Measurements from ENCODE around the gene HSPA1B.
"Not testable (repeated sequence)": the region's sequence is repeated elsewhere in the genome, so short reads cannot be mapped to it uniquely, and the experiment has no call there.

Gene HSPA1B

DNA sequence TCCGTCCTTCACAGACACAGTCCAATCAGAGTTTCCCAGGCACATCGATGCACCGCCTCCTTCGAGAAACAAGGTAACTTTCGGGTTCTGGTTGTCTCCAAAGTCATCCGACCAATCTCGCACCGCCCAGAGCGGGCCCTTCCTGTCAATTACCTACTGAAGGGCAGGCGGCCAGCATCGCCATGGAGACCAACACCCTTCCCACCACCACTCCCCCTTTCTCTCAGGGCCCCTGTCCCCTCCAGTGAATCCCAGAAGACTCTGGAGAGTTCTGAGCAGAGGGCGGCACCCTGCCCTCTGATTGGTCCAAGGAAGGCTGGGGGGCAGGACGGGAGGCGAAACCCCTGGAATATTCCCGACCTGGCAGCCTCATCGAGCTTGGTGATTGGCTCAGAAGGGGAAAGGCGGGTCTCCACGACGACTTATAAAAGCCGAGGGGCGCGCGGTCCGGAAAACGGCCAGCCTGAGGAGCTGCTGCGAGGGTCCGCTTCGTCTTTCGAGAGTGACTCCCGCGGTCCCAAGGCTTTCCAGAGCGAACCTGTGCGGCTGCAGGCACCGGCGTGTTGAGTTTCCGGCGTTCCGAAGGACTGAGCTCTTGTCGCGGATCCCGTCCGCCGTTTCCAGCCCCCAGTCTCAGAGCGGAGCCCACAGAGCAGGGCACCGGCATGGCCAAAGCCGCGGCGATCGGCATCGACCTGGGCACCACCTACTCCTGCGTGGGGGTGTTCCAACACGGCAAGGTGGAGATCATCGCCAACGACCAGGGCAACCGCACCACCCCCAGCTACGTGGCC lies at the start of gene HSPA1B:
Gene HSPA1B (plus strand): TSS at position 453 of the 794 bp plus-strand sequence. CDS start 213 bp downstream, at position 666.
- DNase-seq, result peak; percentile 95 to 98
- Mint-ChIP-seq H3K27me3 (no peaks in the 10 kb centered on the region), H3K27ac (peak within 1 kb of the TSS; percentile 97), H3K9me3 (no peaks in the 10 kb centered on the region), H3K4me3 (peak within 1 kb of the TSS; percentile 89 to 90), H3K4me1 (peaks cover 50% of the 10 kb centered on the region)
- ATAC-seq, result peak; percentile 89

DNA sequence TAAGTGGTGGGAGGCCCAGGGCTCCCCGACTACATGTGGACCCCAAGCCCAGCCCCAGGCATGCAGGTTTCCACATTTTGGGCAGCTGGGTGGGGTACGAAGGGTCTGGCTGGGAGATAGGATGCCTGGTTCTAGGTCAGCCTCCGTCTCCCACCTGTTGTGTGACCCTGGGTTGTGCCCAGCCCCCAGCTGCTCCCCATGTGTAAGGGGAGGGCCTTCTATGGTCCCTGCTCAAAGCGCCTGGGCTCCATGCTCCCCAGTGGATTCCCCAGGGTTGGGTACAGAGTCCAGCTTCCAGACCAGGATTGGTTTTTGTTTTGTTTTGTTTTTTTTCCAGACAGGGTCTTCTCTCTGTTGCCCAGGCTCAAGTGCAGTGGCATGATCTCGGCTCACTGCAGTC lies 49.3 kb upstream of the HSPA1B start:
- no peak overlapping the region for H3K4me3 Mint-ChIP-seq
- DNase-seq (no peak), ATAC-seq (no peak)
- H3K27me3 Mint-ChIP-seq, result peaks cover 8% of the 10 kb centered on the region
- H3K9me3 Mint-ChIP-seq, result no peaks in the 10 kb centered on the region
- peak overlapping the region in 1 of 2 donors; percentile 34 for H3K27ac Mint-ChIP-seq
- H3K4me1 Mint-ChIP-seq, result peaks cover 46% of the 10 kb centered on the region

DNA sequence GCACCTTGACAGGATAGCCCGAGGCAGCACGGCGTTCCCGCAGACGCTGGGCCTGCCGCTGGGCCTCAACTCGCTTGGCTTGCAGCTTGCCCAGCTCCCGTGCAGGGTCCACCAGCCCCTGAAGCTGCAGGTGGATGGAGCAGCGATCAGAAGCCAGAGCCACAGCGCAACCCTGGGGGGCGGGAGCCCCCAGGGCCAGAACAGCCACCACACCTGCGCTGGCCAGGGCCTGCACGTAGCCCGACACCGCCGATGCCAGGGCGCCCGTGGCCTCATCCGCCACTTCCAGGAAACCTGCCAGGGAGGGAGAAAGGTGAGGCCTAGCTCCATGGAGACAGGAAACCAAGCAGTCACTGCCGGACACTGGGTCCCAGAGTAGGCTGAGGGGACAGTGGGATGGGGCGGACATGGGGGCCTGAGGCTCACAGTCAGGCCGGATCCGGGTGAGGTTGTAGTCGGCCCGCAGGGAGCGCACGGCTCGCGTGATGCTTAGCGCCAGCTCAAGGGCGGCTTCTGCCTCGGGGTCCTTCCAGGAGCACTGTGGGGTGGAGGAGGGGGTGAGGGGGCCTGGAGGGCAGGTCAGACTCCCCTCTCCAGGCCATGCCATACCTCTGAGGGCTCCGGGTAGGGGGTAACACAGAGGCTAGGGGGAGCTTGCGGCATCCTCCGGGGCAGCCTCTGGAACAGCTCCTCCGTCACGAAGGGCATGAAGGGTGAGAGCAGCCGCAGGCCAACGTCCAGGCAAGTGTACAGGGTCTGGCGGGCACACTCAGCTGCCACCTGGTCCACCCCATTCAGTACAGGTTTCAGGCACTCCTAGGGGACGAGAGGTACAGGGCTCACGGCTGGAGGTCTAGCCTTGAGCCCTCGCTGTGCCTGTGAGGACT lies 48.3 kb upstream of the HSPA1B start:
- H3K27ac Mint-ChIP-seq, result peak overlapping the region in 1 of 2 donors; percentile 34
- ATAC-seq (no peak), DNase-seq (no peak)
- H3K27me3 Mint-ChIP-seq, result peaks cover 8% of the 10 kb centered on the region
- peaks cover 35% of the 10 kb centered on the region for H3K4me1 Mint-ChIP-seq
- no peaks in the 10 kb centered on the region for H3K9me3 Mint-ChIP-seq
- H3K4me3 Mint-ChIP-seq, result no peak overlapping the region

DNA sequence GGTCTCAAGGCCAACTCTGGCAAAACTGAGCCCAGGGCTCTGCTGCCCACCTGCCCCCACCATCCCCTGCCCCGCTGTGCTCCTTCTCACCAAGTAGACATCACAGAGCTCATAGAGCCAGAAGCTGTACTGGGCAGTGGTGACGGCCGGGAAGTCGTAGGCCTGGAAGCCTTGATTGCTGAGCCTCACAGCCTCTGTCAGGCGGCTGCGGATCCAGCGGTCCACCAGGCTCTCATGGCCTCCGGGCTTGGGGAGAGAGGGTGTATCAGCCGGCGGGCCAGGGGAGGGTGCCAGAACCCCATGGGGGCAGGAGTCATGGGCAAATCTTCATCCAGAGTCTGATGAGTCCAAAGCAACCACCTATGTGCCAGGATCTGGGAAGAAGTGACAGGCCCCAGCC lies 47.6 kb upstream of the HSPA1B start:
- peak overlapping the region in 1 of 2 donors; percentile 34 for H3K27ac Mint-ChIP-seq
- H3K9me3 Mint-ChIP-seq, result no peaks in the 10 kb centered on the region
- no peak overlapping the region for H3K4me3 Mint-ChIP-seq
- no peak for DNase-seq
- ATAC-seq, result no peak
- H3K4me1 Mint-ChIP-seq, result peaks cover 31% of the 10 kb centered on the region
- peaks cover 8% of the 10 kb centered on the region for H3K27me3 Mint-ChIP-seq

DNA sequence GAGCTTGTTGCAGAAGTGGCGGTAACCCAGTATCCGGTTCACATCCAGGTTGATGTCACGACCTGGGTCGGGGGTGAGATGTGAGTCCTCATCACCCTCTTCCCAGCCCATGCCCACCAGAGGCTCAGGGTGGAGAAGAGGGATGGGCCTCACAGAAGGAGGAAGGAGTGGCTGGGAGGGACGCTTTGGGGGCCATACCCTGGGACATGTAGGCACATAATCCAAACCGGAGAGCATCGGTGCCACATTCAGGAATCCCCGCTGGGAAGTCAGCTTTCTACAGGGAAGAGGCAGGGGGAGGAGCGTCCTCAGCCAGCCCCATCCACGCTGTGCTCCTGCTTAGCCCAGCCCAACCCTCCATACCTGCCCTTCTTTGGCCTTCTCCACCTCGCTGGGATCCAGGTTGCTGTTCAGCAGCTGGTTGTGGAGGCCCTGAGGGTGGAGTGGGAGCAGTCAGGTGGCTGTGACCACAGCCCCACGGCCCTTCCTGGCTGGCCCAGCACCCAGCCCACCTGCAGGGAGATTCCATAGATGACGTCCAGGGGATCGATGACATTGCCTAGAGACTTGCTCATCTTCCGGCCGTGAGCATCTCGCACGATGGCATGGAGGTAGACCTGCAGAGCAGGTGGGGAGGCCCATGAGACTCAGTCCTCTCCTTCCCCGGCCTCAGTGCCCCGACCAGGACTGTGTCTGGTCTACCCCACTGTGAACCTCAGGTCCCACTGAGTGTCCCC lies 46.9 kb upstream of the HSPA1B start:
- DNase-seq, result no peak
- Mint-ChIP-seq H3K4me3 (no peak overlapping the region), H3K9me3 (no peaks in the 10 kb centered on the region), H3K27ac (no peak overlapping the region), H3K27me3 (peaks cover 2% of the 10 kb centered on the region), H3K4me1 (peaks cover 24% of the 10 kb centered on the region)
- no peak for ATAC-seq

DNA sequence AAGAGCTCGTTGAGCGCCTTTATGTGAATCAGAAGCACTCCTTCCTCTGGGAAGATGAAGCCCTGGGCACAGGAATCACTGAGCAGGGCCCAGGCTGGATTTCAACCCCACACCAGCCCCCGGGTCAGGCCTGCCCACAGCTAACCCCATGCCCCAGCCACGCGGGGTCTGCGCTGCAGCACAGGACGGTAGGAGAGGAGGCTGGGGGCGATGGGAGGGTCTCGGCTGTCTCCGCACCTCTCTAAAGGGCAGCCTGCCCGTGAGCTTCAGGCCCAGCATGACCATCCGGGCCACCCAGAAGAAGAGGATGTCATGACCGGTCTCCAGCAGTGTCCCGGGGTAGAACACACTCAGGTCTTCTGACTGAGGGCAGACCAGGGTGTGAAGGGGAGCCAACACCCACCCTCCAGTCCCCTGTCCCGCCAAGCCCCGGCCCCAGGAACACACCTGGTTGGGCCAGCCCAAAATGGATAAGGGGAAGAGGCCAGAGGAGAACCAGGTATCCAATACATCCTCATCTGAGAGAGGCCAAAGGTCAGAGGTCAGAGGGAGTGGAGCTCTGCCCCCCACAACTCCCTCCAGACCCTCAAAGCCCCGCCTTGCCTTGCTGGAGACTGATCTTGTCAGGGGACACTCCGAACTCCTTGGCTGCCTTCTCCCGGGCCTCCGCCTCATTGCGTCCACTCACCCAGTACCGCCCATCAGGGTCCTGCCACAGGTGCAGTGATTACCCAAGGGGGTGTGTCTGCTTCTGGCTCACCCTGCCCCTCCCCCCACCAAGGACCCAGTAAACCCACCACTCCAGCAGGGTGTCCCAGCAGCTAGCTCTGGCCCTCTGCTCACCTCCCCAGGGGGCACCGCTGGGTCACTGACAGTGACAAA lies 46.1 kb upstream of the HSPA1B start:
- Mint-ChIP-seq H3K4me1 (peaks cover 16% of the 10 kb centered on the region), H3K9me3 (no peaks in the 10 kb centered on the region), H3K27me3 (no peaks in the 10 kb centered on the region), H3K27ac (no peak overlapping the region), H3K4me3 (no peak overlapping the region)
- ATAC-seq, result no peak
- no peak for DNase-seq

DNA sequence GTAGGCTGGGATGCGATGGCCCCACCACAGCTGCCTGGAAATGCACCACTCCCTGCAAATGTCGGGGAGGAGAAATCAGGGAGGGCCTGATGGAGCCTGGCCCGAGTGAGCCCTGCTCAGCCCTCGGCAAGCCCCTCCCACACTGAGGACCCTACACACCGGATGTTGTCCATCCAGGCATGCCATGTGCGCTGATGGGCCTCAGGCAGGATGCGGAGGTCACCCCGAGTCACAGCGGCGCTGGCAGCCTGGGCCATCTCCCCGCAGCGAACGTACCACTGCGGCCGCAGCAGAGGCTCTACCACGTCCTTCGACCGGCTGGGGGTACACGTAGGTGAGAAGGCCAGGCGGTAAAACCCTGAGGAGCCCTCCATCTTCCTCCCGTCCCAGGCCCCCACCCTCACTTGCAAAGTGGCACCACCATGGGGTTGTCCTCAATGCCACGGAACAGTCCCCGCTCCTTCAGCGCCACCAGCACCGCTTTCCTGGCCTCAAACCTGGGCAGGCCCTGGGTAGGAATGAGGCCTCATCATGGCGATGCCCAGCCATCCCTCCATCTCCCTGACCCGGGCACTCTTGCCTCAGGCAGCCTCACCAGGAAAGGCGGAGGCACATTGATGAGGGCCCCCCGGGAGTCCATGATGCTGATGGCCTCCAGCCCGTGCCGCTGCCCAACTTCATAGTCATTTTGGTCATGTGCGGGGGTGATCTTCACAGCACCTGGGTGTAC lies 45.2 kb upstream of the HSPA1B start:
- Mint-ChIP-seq H3K4me1 (peaks cover 8% of the 10 kb centered on the region), H3K27ac (peak overlapping the region in 1 of 2 donors; percentile 48), H3K9me3 (no peaks in the 10 kb centered on the region), H3K27me3 (no peaks in the 10 kb centered on the region), H3K4me3 (no peak overlapping the region)
- ATAC-seq (no peak), DNase-seq (no peak)

DNA sequence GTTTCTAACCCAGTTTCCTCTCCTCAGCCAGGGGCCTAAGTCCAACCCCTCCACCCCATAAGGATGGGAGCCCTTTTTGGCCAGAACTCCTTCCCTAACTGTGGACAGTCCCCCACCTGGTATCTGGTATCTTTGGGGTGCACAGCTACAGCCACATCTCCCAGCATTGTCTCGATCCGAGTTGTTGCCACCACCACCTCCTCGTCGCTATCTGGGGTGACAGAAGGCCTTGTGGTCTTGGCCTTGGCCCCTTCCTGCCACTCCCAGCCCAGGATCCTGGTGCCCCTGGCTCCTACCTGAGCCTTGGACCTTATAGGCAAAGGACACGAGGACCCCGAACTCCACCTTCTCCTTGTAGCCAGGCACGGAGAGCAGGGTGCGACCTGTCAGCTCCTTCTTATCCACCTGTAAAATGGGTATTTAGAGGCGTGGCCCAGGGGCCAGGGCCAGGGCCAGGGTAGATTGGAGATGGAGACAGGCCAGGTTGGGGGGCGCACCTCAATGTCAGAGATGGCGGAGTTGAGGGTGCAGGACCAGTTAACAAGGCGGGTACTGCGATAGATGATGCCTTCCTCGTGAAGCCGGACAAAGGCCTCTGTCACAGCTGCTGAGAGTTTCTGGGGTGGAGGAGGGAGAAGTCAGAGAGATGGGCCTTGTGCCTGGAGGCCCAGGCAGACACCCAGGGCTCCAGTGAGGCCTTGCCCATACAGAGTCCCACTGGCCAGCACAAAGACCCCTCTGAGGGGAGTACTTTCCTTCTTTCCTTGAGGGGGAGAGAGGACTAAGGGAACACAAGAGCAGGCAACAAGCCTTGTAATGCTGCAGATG lies 43.2 kb upstream of the HSPA1B start:
- DNase-seq (no peak), ATAC-seq (no peak)
- no peak overlapping the region for H3K27ac Mint-ChIP-seq
- H3K27me3 Mint-ChIP-seq, result no peaks in the 10 kb centered on the region
- no peak overlapping the region for H3K4me3 Mint-ChIP-seq
- no peaks in the 10 kb centered on the region for H3K4me1 Mint-ChIP-seq
- H3K9me3 Mint-ChIP-seq, result no peaks in the 10 kb centered on the region

DNA sequence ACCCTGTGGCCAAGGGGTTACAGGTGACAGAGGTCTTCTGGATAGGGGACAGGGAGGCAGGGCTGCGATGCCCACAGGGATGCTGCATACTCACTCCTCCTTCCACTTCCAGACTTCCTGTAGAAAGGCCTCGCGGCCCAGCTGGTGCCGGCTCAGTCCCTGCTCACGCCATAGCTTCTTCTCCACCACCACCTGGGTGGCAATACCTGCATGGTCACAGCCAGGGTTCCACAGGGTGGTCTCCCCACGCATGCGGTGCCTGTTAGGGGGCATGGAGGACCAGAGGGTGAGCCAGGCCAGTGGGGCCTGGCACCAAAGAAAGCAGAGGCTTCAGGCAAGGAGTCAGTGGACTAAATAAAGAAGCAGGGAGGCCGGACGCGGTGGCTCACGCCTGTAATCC lies 42.1 kb upstream of the HSPA1B start:
- Mint-ChIP-seq H3K27ac (no peak overlapping the region), H3K4me1 (no peaks in the 10 kb centered on the region), H3K9me3 (no peaks in the 10 kb centered on the region), H3K27me3 (no peaks in the 10 kb centered on the region), H3K4me3 (no peak overlapping the region)
- no peak for ATAC-seq
- no peak for DNase-seq

DNA sequence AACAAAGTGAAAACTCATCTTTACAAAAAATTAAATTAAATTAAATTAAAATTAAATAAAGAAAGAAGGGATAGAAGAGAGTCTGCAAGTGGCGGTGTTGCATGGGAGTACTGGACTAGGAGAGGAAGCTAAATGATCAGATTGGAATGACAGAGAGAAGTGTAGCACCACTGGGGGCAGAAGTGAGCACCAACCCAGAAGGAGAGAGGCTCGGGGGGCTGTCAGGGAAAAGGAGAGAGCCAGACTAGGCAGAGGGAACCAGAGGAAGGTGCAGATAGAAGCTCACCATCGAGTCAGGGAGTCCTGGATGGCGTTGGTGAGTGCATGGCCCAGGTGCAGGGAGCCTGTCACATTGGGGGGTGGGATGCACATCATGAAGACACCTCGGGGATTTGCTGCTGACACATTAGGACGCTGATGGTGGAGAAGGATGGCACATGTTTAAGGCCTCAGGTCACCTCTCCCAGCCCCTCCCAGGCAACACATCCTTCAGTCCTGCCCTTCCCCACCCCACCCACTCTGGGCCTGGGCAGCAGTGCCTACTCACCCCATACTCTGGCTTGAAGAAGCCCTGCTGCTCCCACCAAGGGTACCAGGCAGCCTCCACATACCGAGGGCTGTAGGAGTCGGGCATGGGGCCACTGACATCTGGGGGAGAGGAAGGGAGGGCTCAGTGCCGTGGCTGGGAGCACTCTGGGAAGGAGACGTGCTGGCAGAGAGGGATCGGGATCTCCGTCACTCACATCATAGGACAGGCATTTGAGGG lies 36.0 kb upstream of the HSPA1B start:
- Mint-ChIP-seq H3K27ac (peak overlapping the region in 1 of 2 donors; percentile 23), H3K4me3 (no peak overlapping the region), H3K9me3 (no peaks in the 10 kb centered on the region), H3K4me1 (peaks cover 35% of the 10 kb centered on the region), H3K27me3 (no peaks in the 10 kb centered on the region)
- no peak for ATAC-seq
- DNase-seq, result no peak

DNA sequence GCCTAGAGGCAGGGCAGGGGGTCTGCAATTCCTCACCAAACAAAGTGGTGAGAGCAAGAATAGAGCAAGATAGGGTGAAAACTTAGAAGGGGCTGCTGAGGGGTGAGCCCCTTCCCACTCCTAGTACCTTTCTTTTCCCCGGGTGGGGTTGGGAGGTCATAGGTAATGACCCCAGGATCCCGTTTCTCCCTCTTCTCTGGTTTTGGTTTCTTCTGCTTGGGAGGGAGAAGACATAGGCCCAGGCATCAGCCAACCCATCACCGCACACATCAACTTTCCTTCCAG lies 35.5 kb upstream of the HSPA1B start:
- no peak for DNase-seq
- Mint-ChIP-seq H3K9me3 (no peaks in the 10 kb centered on the region), H3K27ac (no peak overlapping the region)

DNA sequence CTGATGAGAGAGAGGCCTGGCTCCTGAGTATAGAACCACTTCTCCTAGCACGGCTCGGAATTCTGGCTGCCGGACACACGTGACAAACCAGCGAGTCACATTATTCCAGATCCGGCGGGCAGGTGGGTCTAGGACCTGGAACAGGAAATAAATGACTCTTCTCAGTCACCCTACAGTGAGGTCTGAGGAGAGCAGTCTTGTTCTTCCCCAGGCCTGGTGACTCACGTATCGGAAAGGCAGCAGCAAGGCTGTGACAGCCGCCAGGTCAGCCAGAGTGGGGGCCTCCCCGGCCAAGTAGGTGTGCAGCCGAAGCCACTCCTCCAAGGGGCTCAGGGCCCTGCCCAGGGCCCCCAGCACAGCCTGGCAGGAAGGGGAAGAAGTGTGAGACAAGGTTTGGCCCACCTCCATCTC lies 34.8 kb upstream of the HSPA1B start:
- peak overlapping the region; percentile 48 to 93 for H3K4me3 Mint-ChIP-seq
- H3K9me3 Mint-ChIP-seq, result no peaks in the 10 kb centered on the region
- DNase-seq (no peak), ATAC-seq (no peak)
- H3K4me1 Mint-ChIP-seq, result peaks cover 47% of the 10 kb centered on the region
- H3K27ac Mint-ChIP-seq, result no peak overlapping the region
- no peaks in the 10 kb centered on the region for H3K27me3 Mint-ChIP-seq

More for the DNA sequence above, 35.5 kb upstream of the HSPA1B start:
- H3K4me1 Mint-ChIP-seq, result peaks cover 39% of the 10 kb centered on the region
- no peak for ATAC-seq
- no peak overlapping the region for H3K4me3 Mint-ChIP-seq
- H3K27me3 Mint-ChIP-seq, result no peaks in the 10 kb centered on the region

DNA sequence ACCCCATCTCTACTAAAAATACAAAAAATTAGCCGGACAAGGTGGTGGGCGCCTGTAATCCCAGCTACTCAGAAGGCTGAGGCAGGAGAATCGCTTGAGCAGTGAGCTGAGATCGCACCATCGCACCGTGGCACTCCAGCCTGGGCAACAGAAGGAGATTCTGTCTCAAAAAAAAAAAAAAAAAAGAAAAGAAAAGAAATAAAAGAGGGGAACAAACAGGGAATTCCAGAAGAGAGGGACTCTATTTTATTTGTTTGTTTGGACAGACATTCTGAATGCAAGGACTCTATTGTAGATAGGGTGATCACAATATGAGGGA lies 33.7 kb upstream of the HSPA1B start:
- H3K27ac Mint-ChIP-seq, result peak overlapping the region; percentile 14 to 84
- DNase-seq, H3K9me3 Mint-ChIP-seq, H3K27me3 Mint-ChIP-seq, ATAC-seq: not testable (repeated sequence)
- peaks cover 58% of the 10 kb centered on the region for H3K4me1 Mint-ChIP-seq
- H3K4me3 Mint-ChIP-seq, result peak overlapping the region; percentile 93 to 97
